HepG2 (cell line): ENCODE results near the gene ORC3. TPM values are rescaled to one million over a fixed set of nuclear protein-coding genes. Genes with fewer than 3 reads are reported as not detected.
A peak's percentile ranks its signal among the peaks of the same experiment; 100 is the strongest.

Experiments used
- ELK4 ChIP-seq: sonication (generic); formaldehyde crosslinking; IDR thresholded peaks from 2 replicates; pipeline ENCODE4 v1.9.0; 2021; ENCODE audit warnings: missing genetic modification reagents, borderline replicate concordance
- FOXC1 ChIP-seq: sonication (generic); formaldehyde crosslinking; IDR thresholded peaks from 2 replicates; pipeline ENCODE4 v1.8.0; 2022; ENCODE audit warnings: mild to moderate bottlenecking, missing genetic modification reagents, borderline replicate concordance
- GABPB1 ChIP-seq: IDR thresholded peaks from 2 replicates; pipeline ENCODE4 v1.6.1; 2016; ENCODE audit warnings: mild to moderate bottlenecking, missing genetic modification reagents, moderate library complexity, missing compliant biosample characterization
- KDM2A ChIP-seq: sonication (generic); formaldehyde crosslinking; IDR thresholded peaks from 2 replicates; pipeline ENCODE4 v1.4.0; 2020; ENCODE audit warnings: low read depth, missing genetic modification reagents, borderline replicate concordance
- MAF1 ChIP-seq: sonication (generic); formaldehyde crosslinking; IDR thresholded peaks from 2 replicates; pipeline ENCODE4 v1.5.0; 2020; ENCODE audit warnings: missing genetic modification reagents, borderline replicate concordance
- MXI1 ChIP-seq: IDR thresholded peaks from 3 replicates; pipeline ENCODE4 v1.6.1; 2012; ENCODE audit warnings: low read depth, low read length, inconsistent platforms, borderline replicate concordance
- MYNN ChIP-seq: sonication (generic); formaldehyde crosslinking; IDR thresholded peaks from 2 replicates; pipeline ENCODE4 v1.4.0; 2020; ENCODE audit warnings: mild to moderate bottlenecking, low read depth, missing genetic modification reagents
- POGZ ChIP-seq: sonication (generic); formaldehyde crosslinking; IDR thresholded peaks from 2 replicates; pipeline ENCODE4 v1.4.0; 2020; ENCODE audit warnings: mild to moderate bottlenecking, missing genetic modification reagents
- RFX3 ChIP-seq: IDR thresholded peaks from 2 replicates; pipeline ENCODE4 v1.6.1; 2016; ENCODE audit warnings: missing biosample characterization, missing genetic modification reagents
- SRSF4 ChIP-seq: fragments of 200-400 bp; formaldehyde crosslinking; IDR thresholded peaks from one replicate; pipeline ENCODE4 v1.6.1; 2018; ENCODE audit warnings: mild to moderate bottlenecking, low read depth, low read length, moderate library complexity; ENCODE audit not compliant: poor library complexity, severe bottlenecking
- SRY ChIP-seq: sonication (generic); formaldehyde crosslinking; IDR thresholded peaks from 2 replicates; pipeline ENCODE4 v1.8.0; 2022; ENCODE audit warnings: mild to moderate bottlenecking, missing genetic modification reagents
- TBL1XR1 ChIP-seq: fragments of 150-350 bp; IDR thresholded peaks from 2 replicates; pipeline ENCODE4 v1.6.1; 2014; ENCODE audit warnings: borderline replicate concordance, low read length; ENCODE audit not compliant: partially characterized antibody
- TRIM24 ChIP-seq: sonication (generic); formaldehyde crosslinking; IDR thresholded peaks from 2 replicates; pipeline ENCODE4 v1.8.0; 2022; ENCODE audit warnings: mild to moderate bottlenecking, missing genetic modification reagents
- ZBTB42 ChIP-seq: sonication (generic); formaldehyde crosslinking; IDR thresholded peaks from 2 replicates; pipeline ENCODE4 v1.5.0; 2020; ENCODE audit warnings: mild to moderate bottlenecking, missing genetic modification reagents
- ZBTB44 ChIP-seq: sonication (generic); formaldehyde crosslinking; IDR thresholded peaks from 2 replicates; pipeline ENCODE4 v1.4.0; 2020; ENCODE audit warnings: missing genetic modification reagents
- ZNF20 ChIP-seq: sonication (generic); formaldehyde crosslinking; IDR thresholded peaks from 2 replicates; pipeline ENCODE4 v1.4.0; 2020; ENCODE audit warnings: mild to moderate bottlenecking, moderate library complexity, missing genetic modification reagents
- ZNF333 ChIP-seq: sonication (generic); formaldehyde crosslinking; IDR thresholded peaks from 2 replicates; pipeline ENCODE4 v1.4.0; 2020; ENCODE audit warnings: mild to moderate bottlenecking, missing genetic modification reagents, borderline replicate concordance
- ZNF335 ChIP-seq: sonication (generic); formaldehyde crosslinking; IDR thresholded peaks from 2 replicates; pipeline ENCODE4 v1.4.0; 2020; ENCODE audit warnings: missing genetic modification reagents
- ZNF563 ChIP-seq: sonication (generic); formaldehyde crosslinking; IDR thresholded peaks from 2 replicates; pipeline ENCODE4 v1.8.0; 2022; ENCODE audit warnings: mild to moderate bottlenecking, moderate library complexity, missing genetic modification reagents
- ZNF577 ChIP-seq: sonication (generic); formaldehyde crosslinking; IDR thresholded peaks from 2 replicates; pipeline ENCODE4 v1.4.0; 2020; ENCODE audit warnings: mild to moderate bottlenecking, low read depth, missing genetic modification reagents, borderline replicate concordance
- ZNF740 ChIP-seq: sonication (generic); formaldehyde crosslinking; IDR thresholded peaks from 2 replicates; pipeline ENCODE4 v1.4.0; 2020; ENCODE audit warnings: missing genetic modification reagents
- polyA plus RNA-seq, 8 experiments: library from polyadenylated mRNA; depleted of rRNA in 3 of 8; stranded (reverse) in 7 of 8; unstranded in 1 of 8; fragments of >200 nt; fragmentation: Illumina TruSeq in 4 of 8; extraction: Trizol in 4 of 8; gene quantifications; 2 replicates each; pipeline versions ENCODE4 v1.2.1 to v1.2.3, GENCODE V29; 2011 to 2016; ENCODE audit warnings: low read depth in 4 of 8, missing spikeins in 1 of 8, mixed read lengths in 1 of 8; ENCODE audit not compliant: insufficient read depth in 1 of 8
- total RNA-seq, 5 experiments: library from RNA; depleted of rRNA; stranded (reverse); fragments of >200 nt; fragmentation: Illumina TruSeq; extraction: Trizol; gene quantifications; 2 replicates each; pipeline ENCODE4 v1.2.3, GENCODE V29; 2016; ENCODE audit warnings: low read depth in 1 of 5
- TF ChIP-seq, protein P1 (sequence below): sonication (generic); formaldehyde crosslinking; IDR thresholded peaks from 2 replicates; pipeline ENCODE4 v1.4.0; 2020; ENCODE audit warnings: missing genetic modification reagents
- TF ChIP-seq, protein P2 (sequence below): IDR thresholded peaks from 2 replicates; pipeline ENCODE4 v1.6.1; 2016; ENCODE audit warnings: mild to moderate bottlenecking

The ORC3 gene
- total and polyA plus RNA-seq, 2 of the 13 experiments (the other 11 are each of a cell fraction or from before 2014, with no cell fraction given), result 21.8 to 43.5 TPM

DNA sequence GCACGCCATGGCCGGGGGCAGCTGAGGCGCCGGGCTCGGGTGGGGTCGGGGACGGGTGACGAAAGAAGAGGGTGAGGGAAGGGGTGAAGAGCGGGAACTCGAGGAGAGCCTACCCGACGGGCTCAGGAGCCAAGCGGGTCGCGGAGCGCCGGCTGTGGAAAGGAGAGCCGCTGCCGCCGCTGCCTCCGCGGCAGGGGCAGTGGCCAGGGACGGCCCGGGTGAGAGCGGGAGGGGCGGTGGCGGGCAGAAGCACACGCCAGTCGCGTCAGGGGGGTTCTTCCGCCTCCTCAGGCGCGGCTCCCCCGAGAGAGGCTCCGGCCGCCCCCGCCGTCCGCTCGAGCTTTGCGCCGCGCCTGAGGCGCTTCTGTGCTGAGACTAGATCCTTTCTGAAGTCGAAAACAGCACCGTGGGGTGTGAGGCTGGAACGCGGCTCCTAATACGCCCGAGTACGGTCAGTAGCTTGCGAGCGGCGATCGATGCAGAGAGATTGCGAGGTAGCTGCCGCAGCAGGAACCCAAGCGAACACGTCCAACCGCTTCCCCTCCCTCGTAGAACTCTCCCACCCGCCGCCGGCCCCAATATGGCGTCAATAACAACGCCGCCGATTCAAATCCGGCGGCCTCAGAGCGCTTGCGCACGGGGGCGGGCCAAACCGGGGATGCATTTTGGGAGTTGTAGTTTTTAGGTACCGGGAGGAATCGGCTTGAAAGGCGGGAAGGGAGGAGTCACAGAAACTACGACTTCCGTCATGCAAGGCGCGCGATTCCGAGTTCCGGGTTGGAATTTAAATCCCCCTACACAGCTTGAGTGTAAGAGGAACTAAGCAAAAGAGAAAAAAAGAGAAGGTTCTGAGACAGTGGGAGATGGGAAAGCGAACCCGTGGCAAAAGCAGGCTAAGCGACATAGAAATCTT lies 112.0 kb downstream of the ORC3 start, which contains the start of gene AKIRIN2 (continued):
- TF ChIP-seq FOXC1 (CRISPR knock-in tag) (peak; percentile 78; the same call in 1 of the 2 replicates), SRSF4 (no peak), ZBTB42 (peak; percentile 26; the same call in 1 of the 2 replicates), ZNF20 (CRISPR knock-in tag) (no peak), ZNF577 (no peak), RFX3 (CRISPR knock-in tag) (no peak), POGZ (CRISPR knock-in tag) (peak; percentile 82), KDM2A (CRISPR knock-in tag) (peak; percentile 56; the same call in 1 of the 2 replicates), ZNF335 (CRISPR knock-in tag) (0 out of 2 replicates have a peak, but pooled peaks have one; percentile 16), TBL1XR1 (no peak), ZNF740 (CRISPR knock-in tag) (no peak), TRIM24 (CRISPR knock-in tag) (no peak), ELK4 (CRISPR knock-in tag) (no peak), MXI1 (peak; percentile 61; the same call in 1 of the 3 replicates), ZNF333 (peak; percentile 79), MYNN (CRISPR knock-in tag) (no peak), ZNF563 (CRISPR knock-in tag) (no peak), SRY (CRISPR knock-in tag) (no peak), ZBTB44 (CRISPR knock-in tag) (no peak), GABPB1 (CRISPR knock-in tag) (peak; percentile 89), MAF1 (CRISPR knock-in tag) (no peak)
- TF ChIP-seq, protein P1, sequence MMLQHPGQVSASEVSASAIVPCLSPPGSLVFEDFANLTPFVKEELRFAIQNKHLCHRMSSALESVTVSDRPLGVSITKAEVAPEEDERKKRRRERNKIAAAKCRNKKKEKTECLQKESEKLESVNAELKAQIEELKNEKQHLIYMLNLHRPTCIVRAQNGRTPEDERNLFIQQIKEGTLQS (CRISPR knock-in tag), result no peak
- TF ChIP-seq, protein P2, sequence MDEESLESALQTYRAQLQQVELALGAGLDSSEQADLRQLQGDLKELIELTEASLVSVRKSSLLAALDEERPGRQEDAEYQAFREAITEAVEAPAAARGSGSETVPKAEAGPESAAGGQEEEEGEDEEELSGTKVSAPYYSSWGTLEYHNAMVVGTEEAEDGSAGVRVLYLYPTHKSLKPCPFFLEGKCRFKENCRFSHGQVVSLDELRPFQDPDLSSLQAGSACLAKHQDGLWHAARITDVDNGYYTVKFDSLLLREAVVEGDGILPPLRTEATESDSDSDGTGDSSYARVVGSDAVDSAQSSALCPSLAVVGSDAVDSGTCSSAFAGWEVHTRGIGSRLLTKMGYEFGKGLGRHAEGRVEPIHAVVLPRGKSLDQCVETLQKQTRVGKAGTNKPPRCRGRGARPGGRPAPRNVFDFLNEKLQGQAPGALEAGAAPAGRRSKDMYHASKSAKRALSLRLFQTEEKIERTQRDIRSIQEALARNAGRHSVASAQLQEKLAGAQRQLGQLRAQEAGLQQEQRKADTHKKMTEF (CRISPR knock-in tag), result peak; percentile 81; the same call in 1 of the 2 replicates
